Activated CD4-positive, alpha-beta T cell treated with anti-CD3 and anti-CD28 coated beads for 4 hours (primary cell): ENCODE results near the gene SMIM24.
"Not testable (repeated sequence)": the region's sequence is repeated elsewhere in the genome, so short reads cannot be mapped to it uniquely, and the experiment has no call there.

Experiments used
- DNase-seq, 2 donors: peaks; one replicate each; pipeline ENCODE4 v3.0.0-alpha.2; 2020

Gene SMIM24

GRCh38 chr19:3454656-3455392, 25.5 kb downstream of the SMIM24 start:
- no peak for DNase-seq

GRCh38 chr19:3453840-3454239, 26.5 kb downstream of the SMIM24 start:
- DNase-seq = no peak

DNA sequence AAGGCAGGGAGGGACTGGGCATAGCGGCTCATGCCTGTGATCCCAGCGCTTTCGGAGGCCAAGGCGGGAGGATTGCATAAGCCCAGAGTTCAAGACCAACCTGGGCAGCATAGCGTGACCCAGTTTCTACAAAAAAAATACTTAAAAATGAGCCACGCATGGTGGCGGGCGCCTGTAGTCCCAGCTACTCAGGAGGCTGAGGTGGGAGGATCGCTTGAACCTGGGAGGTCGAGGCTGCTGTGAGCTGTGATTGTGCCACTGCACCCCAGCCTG, 27.4 kb downstream of the SMIM24 start:
- DNase-seq = not testable (repeated sequence)

DNA sequence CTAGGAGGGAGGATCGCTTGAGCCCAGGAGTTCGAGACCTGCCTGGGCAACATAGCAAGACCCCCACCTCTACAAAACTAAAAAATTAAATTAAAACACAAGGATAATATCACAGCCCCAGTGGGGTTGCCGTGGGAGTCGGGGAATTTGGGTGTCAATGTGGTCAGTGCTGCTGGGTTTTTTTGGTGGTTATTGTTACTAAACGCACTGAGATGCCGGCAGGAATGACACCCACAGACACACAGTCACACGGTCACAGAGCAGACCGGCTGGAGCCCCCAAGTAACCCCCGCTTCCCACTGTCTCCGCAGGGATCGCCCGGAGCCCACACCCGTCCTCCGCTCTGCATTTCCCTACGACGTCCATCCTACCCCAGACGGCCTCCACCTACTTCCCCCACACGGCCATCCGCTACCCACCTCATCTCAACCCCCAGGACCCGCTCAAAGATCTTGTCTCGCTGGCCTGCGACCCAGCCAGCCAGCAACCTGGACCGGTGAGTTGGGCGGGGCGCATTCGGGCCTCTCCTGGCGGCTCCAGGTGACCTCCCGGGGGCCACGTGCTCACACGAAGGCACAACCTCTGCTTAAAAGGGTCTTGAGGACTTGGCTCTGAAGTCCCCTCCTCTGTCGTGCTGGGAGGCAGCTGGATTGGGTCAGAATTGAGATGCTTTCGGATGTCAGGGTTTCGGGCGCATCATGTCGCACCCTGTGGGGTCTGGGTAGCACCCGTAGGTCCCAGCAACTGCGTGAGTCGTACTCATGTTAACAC, 28.0 kb downstream of the SMIM24 start:
- no peak for DNase-seq

DNA sequence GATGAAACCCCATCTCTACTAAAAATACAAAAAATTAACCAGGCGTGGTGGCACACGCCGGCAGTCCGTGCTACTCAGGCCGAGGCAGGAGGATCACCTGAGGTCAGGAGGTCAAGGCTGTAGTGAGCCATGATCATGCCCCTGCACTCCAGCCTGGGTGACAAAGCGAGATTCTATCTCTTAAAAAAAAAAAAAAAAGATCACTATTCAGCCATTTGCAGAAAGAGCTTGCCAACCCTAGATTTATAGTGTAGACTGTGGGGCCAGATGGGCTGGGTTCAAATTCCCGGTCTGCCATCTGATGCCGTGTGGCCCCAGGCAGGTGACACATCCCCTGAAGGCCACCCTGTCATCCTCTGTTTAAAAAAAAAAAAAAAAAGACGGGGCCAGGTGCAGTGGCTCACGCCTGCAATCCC, 28.9 kb downstream of the SMIM24 start:
- no peak for DNase-seq

DNA sequence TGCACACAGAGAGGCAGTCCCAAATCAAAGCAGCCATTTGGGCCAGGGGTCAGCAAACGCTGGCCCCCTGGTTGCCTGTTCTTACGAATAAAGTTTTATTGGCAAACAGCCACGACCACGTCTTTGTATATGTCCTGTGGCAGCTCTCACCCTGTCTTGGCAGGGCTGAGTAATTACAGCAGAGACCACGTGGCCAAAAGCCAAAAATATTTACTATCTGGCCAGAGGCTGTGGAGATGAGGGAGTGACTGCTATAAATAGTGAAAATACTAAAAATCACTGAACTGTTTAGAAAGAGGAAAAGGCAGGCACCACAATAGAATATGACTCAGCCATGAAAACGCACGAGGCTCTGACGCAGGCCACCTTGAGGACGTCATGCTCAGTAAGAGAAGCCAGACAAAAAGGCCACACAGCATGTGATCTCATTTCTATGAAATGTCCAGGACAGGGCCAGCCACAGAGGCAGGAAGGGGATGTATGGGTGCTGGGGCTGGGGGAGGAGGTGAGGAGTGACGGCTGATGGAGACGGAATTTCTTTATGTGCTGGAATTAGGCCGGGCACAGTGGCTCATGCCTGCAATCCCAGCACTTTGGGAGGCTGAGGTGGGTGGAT, 29.4 kb downstream of the SMIM24 start:
- no peak for DNase-seq

DNA sequence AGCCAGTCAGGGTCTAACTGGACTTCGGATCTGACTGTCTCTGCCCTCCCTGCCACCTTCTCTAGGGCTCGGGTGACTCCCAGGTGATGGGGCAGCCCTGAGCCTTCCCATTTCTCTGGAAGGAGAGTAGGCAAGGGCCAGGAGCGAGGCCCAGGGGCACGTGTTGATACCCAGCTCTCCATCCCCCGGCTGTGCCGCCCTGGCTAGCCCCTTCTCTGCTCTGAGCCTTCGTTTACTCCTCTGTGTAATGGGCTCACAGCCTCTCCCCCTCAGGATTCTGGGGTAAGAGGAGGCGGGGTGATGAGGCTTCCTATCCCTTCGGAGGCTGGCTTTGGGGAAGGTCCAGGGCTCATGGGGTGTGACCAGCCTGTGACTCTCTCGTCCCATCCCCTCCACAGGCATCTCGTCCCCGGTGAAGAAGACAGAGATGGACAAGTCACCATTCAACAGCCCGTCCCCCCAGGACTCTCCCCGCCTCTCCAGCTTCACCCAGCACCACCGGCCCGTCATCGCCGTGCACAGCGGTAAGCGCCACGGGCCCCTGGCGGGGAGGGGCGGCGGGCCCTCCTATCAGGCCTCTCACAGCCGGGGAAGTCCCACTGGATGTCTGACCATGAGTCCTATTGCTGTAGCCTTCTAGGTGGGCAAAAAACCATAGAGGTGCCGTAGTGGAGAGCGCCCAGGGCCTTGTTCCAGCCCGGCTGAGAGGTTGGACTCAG, 31.6 kb downstream of the SMIM24 start:
- no peak for DNase-seq

DNA sequence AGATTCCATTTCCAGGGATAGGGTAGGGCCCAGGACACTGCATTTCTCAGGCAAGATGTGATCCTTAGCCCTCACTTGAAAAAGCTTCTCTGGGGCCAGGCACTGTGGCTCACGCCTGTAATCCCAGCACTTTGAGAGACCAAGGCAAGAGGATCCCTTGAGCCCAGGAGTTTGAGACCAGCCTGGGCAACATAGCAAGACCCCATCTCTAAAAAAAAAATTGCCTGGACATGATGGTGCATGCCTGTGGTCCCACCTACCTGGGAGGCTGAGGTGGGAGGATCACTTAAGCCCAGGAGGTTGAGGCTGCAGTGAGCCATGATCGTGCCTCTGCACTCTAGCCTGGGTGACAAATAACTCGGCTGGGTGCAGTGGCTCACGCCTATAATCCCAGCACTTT, 33.7 kb downstream of the SMIM24 start:
- not testable (repeated sequence) for DNase-seq

DNA sequence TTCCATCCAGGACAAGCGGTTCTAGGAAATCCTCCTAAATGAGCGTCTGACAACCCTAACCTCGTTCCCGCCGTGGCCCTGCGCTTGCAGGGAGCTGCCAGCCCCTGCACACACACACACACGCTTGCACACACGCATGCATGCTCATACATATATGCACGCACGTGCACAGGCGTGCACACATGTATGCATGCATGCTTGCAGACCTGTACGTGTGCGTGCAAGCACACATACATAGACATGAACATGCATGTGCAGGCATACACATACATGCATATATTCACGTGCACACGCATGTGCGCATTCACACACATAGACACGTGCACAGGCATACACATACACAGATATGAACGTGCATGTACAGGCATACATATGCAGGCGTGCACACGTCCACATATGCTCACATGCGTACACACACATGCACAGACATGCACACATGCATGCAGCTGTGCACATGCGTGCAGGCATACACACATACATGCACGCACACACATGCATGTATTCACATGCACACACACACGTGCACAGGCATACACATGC, 35.6 kb downstream of the SMIM24 start:
- no peak for DNase-seq

DNA sequence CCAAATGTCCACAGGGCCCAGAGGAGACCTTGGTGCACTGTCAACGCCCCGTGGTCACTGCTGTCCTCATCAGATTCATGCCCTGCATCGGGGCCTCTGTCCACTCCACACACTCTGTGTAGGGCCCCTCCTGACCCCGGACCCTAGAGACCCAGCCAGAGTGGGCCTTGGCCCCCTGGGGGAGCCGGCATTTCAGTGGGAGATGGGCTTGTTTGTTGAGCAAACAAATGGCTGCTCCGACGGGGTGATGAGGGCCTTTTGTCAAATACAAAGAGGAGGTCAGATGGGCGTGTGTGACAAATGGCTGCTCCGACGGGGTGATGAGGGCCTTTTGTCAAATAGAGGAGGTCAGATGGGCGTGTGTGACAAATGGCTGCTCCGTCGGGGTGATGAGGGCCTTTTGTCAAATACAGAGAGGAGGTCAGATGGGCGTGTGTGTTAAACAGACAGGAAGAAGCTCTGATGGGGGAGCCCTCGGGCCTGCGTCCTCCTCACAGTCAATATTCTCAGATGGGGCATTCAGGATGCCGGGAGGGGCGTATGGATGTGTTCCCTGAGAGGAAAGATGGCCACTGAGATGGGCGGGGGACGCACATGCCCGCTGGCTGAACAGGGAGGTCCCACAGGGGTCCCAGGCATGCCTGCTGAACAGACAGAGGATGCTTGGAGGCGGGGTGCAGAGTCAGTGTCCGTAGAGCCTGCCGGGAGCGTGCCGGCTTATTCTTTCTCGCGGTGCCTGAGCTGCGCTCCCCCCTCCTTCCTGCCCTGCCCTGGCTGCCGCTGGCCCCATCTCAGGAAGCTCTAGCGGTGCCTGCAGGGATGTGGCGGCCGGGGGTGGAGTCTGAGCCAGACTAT, 36.3 kb downstream of the SMIM24 start:
- no peak for DNase-seq

GRCh38 chr19:3442487-3443071, 37.7 kb downstream of the SMIM24 start:
- no peak for DNase-seq

- no peak for DNase-seq
These were observed 38.4 kb downstream of the SMIM24 start for GRCh38 chr19:3441986-3442329.

GRCh38 chr19:3441089-3441985, 39.0 kb downstream of the SMIM24 start:
- DNase-seq = no peak

DNA sequence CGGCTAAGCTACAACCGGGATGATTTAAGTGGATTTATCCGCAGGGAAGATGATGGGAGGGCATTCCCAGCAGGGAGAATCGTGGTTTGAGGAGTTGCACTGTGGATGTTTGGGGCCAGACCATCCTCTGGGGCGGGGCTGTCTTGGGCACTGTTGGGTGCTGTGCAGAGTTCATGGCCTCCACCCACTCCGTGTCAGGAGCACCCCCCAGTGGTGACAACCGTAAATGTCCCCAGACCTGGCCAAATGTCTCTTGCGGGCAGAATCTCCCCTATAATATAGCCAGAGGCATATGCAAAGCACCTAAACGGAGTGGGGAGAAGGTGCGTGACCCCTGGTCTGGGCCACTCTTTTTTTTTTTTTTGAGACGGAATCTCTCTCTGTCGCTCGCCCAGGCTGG, 40.2 kb downstream of the SMIM24 start:
- peak; percentile 49 to 64 for DNase-seq

- DNase-seq = peak; percentile 94 to 96
These were observed 45.4 kb downstream of the SMIM24 start for GRCh38 chr19:3434630-3435553.

DNA sequence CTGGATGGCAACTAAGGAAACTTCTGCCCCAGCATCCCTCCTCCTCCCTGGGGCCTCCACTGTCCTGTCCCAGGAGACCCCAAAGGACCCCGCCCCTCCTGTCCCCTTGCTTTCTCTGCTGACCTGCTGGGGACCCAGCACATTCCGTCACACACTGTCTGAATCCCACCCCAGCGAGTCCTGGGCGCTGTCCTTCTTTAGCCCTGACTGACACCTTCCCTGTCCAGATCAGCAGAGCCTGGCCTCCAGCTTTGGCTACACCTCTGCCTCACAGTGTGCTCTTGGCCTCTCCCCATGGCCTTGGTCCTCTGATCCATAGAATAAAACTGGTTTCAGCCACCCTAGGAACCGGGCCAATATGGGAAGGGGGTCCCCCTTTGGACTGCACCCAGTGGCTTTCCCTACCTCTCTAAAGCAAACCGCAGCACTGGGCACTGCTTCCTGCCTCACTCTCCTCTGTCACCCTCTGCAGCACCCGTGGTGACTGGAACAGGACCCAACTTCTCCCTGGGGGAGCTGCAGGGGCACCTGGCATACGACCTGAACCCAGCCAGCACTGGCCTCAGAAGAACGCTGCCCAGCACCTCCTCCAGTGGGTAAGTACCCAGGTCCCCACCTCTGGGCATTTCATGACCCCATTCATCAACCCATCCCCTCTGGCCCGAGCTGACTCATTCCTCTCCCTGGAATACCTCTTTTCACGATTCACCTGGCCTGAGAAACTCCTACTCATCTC, 46.4 kb downstream of the SMIM24 start:
- DNase-seq = no peak

GRCh38 chr19:3433313-3433712, 47.0 kb downstream of the SMIM24 start:
- no peak for DNase-seq

DNA sequence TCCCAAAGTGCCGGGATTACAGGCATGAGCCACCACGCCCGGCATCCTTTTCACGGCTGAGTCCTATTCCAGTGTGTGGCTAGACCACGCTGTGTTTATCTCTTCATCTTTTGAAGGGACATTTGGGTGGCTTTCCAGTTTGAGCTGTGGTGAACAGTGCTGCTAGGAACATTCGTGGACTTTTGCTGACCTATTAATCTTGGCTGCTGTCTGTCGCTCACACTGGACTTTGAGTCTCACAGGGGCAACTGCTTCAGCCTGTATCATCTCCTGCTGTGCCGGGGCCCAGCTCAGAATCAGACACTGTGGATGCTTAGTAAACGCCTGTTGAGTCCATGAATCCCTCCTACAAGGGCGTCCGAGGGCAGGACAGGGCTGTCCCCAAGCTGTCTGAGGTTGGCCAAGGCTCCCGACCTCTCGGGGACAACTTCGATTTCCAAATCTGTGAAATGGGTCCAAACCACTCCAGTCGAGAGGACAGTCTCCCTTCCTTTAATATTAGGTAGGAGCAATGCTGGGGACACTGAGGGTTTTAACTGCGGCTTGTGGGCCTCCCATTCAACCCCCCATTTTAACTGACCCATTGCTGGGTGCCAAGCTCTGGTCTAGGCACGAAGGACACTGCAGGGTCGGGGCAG, 48.4 kb downstream of the SMIM24 start:
- no peak for DNase-seq

GRCh38 chr19:3430366-3430680, 50.0 kb downstream of the SMIM24 start:
- DNase-seq = not testable (repeated sequence)
